IPS-NIHi7 (cell line): ENCODE data around the gene OTUB1.
"Not testable (repeated sequence)": the region's sequence is repeated elsewhere in the genome, so short reads cannot be mapped to it uniquely, and the experiment has no call there.

Source experiments
- DNase-seq: peaks from one replicate; pipeline ENCODE4 v3.0.0; 2012; ENCODE audit warnings: mixed read lengths; ENCODE audit errors: extremely low spot score

The OTUB1 gene

GRCh38 chr11:63986156-63986931 is at the start of gene OTUB1:
Gene OTUB1, plus strand, starts transcription at chr11:63986438. Its CDS starts 19 bp downstream, at chr11:63986457.
- peak; percentile 96 for DNase-seq

GRCh38 chr11:63937713-63938478 is 48.3 kb upstream of the OTUB1 start:
- DNase-seq = peak; percentile 36

GRCh38 chr11:63938479-63939396 is 47.5 kb upstream of the OTUB1 start, which contains the start of gene NAA40:
Gene NAA40, plus strand, starts transcription at chr11:63939002. Its CDS starts 95 bp downstream, at chr11:63939097.
- peak; percentile 97 for DNase-seq

- DNase-seq = no peak
Observed at GRCh38 chr11:63939397-63939891, 46.8 kb upstream of the OTUB1 start.

GRCh38 chr11:63940786-63941185 is 45.5 kb upstream of the OTUB1 start:
- no peak for DNase-seq

- DNase-seq = no peak
Observed at GRCh38 chr11:63941901-63942300, 44.3 kb upstream of the OTUB1 start.

- DNase-seq = no peak
Observed at GRCh38 chr11:63942803-63943202, 43.4 kb upstream of the OTUB1 start.

- no peak for DNase-seq
Observed at GRCh38 chr11:63944987-63945386, 41.3 kb upstream of the OTUB1 start.

- peak; percentile 80 for DNase-seq
Observed at GRCh38 chr11:63945477-63946163, 40.6 kb upstream of the OTUB1 start.

GRCh38 chr11:63951779-63952536 is 34.3 kb upstream of the OTUB1 start:
- no peak for DNase-seq

- DNase-seq = no peak
Observed at GRCh38 chr11:63952570-63952969, 33.7 kb upstream of the OTUB1 start.

- DNase-seq = no peak
Observed at GRCh38 chr11:63958008-63958407, 28.2 kb upstream of the OTUB1 start.

GRCh38 chr11:63961608-63962412 is 24.4 kb upstream of the OTUB1 start:
- peak; percentile 64 for DNase-seq

- DNase-seq = not testable (repeated sequence)
Observed at GRCh38 chr11:63963895-63964294, 22.3 kb upstream of the OTUB1 start.

GRCh38 chr11:63966444-63966843 is 19.8 kb upstream of the OTUB1 start:
- DNase-seq = no peak

- DNase-seq = no peak
Observed at GRCh38 chr11:63969461-63969860, 16.8 kb upstream of the OTUB1 start.

GRCh38 chr11:63970902-63971301 is 15.3 kb upstream of the OTUB1 start:
- no peak for DNase-seq

GRCh38 chr11:63973912-63974258 is 12.4 kb upstream of the OTUB1 start:
- not testable (repeated sequence) for DNase-seq
